Fibroblast of skin of scalp (primary cell): ENCODE measurements around the gene PAK5. TPM values are rescaled to one million over a fixed set of nuclear protein-coding genes. Genes with fewer than 3 reads are reported as not detected.

Experiments used
- DNase-seq: peaks from one replicate; pipeline ENCODE4 v3.0.0-alpha.2; 2013
- polyA plus RNA-seq, 2 experiments: library from polyadenylated mRNA; unstranded; fragments of 120-200 nt; gene quantifications; one replicate each; pipeline ENCODE4 v1.2.1, GENCODE V29; 2013; ENCODE audit not compliant: insufficient read length in 2 of 2

Gene PAK5
- not detected for polyA plus RNA-seq (2013, experiment 1 of 2; ENCODE audit: insufficient read length)
- 0.06 TPM for polyA plus RNA-seq (2013, experiment 2 of 2; ENCODE audit: insufficient read length)

DNA sequence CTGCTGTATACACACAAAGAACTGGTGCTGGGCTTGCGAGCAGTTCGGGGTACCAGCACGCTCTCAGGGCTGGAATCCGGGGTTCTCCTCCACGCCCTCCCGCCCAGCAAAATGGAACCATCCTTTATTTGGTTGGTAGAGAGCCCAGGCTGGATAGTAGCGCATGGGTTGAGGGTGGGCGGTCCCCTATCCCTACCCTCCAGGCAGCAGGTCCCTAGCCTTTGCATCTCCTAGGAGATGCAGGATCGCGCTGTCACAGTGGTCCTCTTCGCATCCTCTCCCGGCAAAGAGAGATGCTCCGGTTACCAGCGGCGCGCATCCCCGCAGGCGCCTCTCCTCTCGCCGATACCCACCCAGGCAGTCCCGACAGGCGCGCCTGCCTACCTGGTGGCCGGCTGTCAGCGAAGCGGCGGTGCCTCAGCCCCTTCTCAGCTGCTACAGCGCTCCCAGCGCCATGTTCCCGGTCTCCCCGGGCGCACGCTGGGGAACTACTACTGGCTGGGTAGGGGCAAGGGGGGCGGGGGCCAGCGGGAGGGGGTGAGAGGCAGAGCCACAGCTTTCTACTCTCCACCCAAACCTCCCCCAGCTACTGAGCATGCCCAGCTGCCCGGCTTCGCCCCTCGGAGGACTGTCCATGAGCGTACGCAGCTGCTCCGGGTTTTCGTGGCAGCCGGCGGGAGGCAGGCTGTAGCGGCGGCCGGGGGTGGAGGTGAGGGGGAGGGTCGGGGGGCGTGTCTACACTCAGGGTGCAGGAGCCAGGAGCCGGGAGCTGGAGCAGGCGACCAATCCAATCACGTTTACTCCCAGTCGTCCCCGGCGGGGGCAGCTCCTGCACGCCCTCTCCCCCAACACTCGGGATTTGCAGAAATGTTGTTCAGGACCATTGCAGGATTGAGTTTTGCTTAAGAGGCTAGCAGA lies at the start of gene PAK5:
TSS of gene PAK5 (minus strand) at position 699 of the 918 bp plus-strand sequence. CDS start 194,748 bp downstream, outside the sequence.
- peak; percentile 63 for DNase-seq

- DNase-seq = no peak
Observed at GRCh38 chr20:9887706-9888105, 48.8 kb upstream of the PAK5 start.

GRCh38 chr20:9886227-9886626 lies 47.4 kb upstream of the PAK5 start:
- peak; percentile 18 for DNase-seq

DNA sequence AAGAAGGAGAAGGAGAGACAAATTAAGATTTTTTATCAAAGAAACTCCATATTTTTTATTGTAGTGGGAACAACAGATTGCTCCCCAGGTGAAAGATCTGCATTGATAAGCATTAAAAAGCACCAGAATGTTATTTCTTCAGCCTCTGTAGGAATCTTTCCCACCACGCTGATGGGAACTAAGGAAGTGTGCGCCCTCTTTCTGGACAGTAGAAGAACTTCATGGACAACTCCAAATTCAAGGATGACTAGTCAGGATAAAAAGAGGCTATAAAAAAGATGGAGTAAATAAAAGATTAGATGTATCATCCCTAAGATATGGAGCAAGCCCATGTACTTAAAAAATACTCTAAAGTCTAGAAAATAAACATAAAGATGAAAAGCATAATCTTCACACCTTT lies 45.8 kb upstream of the PAK5 start:
- DNase-seq = no peak

GRCh38 chr20:9884061-9884460 lies 45.2 kb upstream of the PAK5 start:
- no peak for DNase-seq

DNA sequence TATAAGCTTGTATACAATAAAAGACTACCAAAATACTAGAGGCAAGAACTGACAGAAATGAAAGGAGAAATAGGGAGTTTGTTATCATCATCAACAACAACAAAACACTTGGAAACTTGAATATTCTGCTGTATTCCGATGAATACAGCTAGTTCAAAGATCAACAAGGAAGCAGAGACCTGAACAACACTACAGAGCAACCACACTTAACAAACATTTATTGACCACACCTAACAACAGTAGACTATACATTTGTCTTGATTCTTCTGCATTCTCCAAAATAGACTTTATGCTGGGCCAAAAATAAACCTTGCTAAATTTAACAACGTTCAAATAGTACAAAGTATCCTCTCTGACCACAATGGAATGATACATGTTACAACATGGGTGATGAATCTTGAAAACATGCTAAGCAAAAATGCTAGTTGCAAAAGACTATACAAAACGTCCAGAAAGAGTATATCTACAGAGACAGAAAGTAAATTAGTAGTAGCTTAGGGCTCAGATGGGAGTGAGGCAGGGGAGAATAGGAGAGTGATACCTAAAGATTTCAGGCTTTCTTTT lies 39.1 kb upstream of the PAK5 start:
- no peak for DNase-seq

DNA sequence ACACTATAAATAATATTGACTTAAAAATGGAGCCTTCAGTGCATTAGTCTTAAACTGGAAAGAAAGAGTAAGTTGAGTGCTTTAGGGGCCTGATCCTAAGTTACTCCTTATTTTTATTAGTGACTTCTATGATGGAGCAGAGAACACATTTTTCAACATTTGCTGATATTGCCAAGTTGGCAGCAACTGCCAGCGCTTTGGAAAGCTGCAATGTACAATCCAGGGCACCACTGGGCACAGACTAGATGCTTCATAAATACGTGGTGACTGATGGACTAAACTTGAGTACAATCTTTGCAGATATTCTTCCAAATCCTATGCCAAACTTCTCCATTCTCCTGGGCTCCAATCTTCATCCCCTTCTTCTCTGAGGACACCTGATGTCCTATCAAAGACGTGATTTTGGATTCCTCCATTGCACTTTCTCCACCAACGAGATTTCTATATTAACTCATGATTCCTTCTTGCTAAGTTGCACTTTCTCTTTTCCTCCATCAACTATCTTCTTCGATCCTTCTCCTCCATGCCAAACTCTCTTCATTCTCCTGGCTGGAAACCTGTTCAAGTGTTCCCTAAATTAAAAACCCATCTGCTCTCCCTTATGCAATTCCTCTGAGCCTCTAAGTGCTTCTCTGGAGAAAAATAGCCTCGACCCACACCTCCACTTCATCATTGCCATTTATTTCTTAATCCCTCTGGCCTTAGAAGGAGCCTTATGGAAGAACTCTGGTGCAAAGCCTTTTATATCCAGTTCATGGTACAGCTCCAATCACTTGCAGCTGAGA lies 28.5 kb upstream of the PAK5 start:
- no peak for DNase-seq

GRCh38 chr20:9852566-9852965 lies 13.7 kb upstream of the PAK5 start:
- no peak for DNase-seq

GRCh38 chr20:9839626-9840025 lies 750 bp upstream of the PAK5 start:
- DNase-seq = no peak

DNA sequence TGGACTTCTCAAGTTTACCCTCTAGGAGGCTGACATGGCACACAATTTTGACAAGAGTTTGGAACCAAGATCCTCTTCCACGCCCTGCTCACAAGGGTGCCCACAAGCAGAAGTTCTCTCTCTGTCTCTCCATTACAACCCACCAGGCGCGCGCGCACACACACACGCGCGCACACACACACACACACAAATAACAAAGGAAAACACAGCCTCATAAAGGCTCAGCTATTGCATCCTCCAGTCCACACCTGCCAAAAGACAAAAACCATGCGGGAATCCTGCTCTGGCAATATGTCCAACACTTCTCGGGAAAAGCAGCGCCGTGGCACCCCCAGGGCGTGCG lies 870 bp downstream of the PAK5 start:
- DNase-seq = no peak

DNA sequence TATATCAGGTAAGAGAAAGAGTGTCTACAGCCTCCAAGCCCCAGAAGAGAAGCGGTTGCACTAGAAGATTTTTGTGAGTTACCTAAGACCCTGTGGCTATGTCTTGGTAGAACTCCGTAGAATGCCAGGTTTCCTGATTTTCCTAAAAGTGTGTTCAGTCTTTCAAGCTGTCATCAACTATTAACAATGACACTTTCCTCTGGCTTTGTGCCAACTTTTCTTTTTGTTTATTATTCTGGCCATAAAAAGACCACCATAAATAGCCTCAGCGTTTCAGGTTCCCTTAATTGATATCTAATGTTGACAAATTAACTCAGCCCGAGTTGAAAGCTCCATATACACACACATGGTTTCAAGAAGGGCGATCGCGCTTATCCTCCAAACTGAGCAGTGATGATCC lies 1.2 kb downstream of the PAK5 start:
- DNase-seq = no peak

DNA sequence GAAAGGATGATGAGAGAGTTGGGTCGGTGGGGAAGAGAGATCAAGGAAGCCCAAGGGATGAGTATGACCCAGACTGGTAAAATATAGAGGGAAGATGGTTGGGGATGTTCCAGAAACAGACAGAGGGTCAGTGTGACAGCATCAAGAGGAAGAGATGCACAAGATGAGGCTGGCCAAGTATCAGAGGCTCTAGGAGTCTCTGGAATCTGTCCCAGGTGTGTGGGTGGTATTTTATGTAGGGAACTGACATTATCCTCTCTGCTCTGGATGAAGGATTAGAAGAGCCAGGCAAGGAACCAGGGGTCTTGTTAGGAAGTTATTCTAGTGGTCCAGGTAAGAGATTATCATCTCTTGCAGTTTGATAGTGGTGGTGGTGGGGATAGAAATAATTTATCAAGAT lies 3.6 kb downstream of the PAK5 start:
- DNase-seq = no peak

DNA sequence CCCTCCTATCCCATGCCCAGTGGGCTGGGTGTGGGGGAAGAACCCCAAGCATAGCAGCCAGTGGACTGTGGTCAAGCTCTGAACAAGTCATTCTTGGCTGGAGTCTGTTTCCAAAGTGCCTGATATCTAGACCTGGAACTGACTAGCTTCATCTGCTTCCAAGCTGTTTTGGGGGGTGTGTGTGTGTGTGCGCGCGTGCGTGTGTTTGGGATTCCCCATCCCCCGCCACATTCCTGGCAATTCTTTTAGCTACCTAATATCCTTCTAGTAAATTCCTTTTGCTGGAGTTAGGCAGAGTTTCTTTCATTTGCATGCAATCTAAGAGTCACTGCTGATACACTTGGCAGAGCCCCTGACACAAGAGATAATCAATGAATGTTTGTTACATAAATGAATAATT lies 7.8 kb downstream of the PAK5 start:
- DNase-seq = peak; percentile 12

GRCh38 chr20:9829835-9830234 lies 9.0 kb downstream of the PAK5 start:
- DNase-seq = no peak

- DNase-seq = no peak
Observed at GRCh38 chr20:9817654-9818053, 21.2 kb downstream of the PAK5 start.

- DNase-seq = no peak
Observed at GRCh38 chr20:9815632-9816031, 23.2 kb downstream of the PAK5 start.

- no peak for DNase-seq
Observed at GRCh38 chr20:9810738-9811137, 28.1 kb downstream of the PAK5 start.

GRCh38 chr20:9809271-9809670 lies 29.6 kb downstream of the PAK5 start:
- DNase-seq = no peak

GRCh38 chr20:9808166-9808565 lies 30.7 kb downstream of the PAK5 start:
- no peak for DNase-seq

GRCh38 chr20:9807136-9807535 lies 31.7 kb downstream of the PAK5 start:
- DNase-seq = no peak

- DNase-seq = no peak
Observed at GRCh38 chr20:9800421-9800820, 38.5 kb downstream of the PAK5 start.

- no peak for DNase-seq
Observed at GRCh38 chr20:9794831-9795230, 44.0 kb downstream of the PAK5 start.

- no peak for DNase-seq
Observed at GRCh38 chr20:9792674-9793073, 46.2 kb downstream of the PAK5 start.
